ENCODE measurements around the gene ACO2.

Gene ACO2

DNA sequence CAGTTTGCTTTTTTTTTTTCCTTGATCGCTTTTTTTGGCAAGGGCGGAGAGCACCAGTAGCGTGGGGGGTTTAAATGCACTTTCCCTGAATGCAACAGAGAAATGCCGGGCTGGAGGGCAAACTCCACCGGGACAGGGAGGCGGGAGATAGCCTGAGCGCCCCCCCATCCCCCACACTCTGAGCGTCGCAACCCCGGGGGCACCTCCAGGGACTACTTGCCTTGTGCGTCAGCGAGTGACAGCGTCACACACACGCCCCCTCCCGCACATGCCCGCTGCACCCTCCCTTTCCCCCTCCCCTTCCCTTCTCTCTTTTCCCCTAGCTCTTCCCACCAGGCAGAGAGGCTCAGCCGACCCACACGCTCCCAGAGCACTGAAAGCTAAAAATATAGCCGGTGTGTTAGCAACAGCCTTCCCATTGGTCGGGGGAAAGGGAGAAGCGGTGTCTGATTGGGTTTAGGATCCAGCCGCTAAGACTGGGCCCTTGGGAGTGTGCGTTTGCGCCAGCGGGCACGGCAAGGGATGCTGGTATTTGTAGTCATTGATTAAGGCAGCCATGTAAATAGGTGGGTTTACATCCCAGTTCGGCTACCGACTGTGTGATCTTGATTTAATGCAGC, 20.6 kb upstream of the ACO2 start:
- DNase-seq, result peak; percentile 99

DNA sequence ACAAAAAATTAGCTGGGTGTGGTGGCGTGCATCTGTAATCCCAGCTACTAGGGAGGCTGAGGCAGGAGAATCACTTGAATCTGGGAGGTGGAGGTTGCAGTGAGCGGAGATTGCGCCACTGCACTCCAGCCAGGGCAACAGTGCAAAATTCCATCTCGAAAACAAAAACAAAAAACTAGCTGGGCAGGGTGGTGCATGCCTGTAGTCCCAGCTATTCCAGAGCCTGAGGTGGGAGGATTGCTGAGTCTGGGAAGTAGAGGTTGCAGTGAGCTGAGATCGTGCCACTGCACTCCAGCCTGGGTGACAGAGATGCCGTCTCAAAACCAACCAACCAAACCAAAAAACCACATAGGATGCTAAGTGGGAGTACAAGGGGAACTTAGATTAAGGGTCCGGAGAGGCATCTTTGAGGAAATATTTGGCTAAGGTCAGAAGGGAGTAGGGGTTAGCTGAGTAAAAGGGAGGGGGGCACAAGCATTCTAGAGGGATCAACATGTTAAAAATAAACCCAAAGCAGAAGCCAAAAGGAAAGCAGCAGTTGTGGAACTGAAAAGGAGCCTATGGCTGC, 10.7 kb upstream of the ACO2 start:
- no peak for DNase-seq

DNA sequence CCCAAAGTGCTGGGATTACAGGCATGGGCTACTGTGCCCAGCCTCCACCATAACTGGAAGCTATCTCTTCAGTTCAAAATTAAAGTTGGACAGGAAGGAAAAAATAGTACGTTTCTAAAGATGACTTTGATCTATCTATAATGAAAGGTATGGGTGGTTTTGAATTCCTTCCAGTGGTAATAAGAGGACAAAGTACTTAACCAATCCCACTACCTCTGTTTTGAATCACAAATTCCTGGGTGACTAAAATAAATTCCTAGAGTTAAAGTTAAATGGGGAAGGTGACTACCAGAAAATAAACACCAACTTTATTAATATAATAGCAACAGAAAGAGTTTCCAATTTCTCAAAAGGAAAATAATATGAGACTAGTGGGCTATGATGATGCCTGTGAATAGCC, 9.5 kb upstream of the ACO2 start:
- DNase-seq, result no peak

DNA sequence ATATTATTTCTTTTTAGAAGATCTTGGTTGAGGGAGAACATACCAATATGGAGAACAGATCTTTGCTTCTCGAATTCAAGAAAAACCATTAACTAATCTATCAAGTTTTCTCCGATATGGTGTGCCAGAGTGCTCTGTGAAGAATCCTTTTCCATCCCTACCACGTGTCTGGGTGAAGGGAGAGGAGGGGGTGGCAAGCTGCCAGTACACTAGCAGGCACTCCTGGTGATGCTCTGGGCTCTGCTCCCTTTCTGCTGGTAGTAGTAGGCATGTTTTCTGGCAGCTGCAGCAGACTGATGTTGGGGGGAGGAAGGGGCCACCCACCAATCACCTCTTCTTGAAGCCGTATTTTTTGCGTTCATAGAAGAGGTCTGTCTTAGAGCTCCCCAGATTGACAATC, 8.8 kb upstream of the ACO2 start:
- peak; percentile 63 for DNase-seq

DNA sequence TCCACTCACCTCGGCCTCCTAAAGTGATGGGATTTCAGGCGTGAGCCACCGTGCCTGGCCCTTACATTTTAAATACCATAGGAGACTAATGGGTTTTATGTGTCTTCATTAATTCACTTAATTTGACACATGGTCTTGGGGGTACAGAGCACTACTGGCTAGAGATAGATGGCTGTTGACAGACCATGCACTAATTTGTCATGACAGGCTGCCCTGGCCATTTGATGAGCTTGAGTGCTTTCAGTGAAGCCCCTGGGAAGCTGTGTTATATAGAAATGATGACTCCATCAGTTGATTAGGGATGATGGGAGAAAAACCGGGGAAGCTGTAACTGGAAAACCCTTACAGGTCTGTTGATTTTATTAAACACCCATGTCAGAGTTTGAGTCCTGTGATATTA, 7.0 kb upstream of the ACO2 start:
- DNase-seq, result no peak

DNA sequence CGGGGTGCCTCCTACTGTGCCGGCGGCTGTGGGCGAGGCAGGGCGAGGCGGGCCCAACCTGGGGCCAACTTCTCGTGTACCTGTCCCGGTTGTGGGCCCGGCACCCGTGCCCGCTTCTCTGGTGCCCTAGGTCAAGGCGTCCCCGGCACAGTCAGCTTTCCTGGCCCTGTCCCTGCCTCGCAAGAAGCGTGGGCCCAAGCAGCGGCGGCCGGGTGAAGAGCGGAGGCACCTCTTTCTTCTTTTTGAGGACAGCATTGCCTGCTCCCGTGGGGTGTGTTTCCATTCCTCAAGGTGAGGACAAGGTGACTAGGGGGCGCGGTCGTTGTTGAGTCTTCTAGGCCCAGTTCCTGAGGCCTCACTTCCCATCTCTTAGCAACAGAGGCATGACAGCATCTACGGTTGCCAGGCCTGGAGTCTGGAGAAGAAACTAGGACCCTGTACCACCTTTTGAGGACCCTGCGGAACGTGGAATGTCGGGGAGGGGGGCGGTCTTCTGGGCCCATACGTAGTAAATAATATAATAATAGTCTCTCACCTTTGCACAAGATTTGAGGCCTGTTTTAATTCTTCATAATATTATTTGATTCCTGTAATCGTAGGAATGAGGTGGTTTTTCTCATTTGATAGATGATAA, 418 bp downstream of the ACO2 start:
- DNase-seq, result peak; percentile 43

DNA sequence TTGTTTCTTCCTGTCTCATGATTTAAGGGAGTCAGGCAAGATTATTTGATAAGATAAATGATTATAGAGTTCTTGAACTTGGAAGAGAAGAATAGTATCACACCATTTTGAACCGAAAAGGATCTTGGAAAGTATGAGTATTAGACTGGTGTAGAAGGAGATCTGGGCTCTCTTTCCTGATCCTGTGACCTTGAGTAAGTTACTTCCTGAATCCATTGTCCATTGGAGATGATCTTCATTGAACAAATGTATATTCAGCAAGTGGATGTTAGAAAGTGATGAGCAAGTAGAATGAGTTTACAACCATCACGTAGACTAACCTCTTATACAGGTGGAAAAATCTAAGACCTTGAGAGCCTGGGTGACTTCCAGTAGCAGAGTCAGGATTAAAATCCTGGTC, 2.0 kb downstream of the ACO2 start:
- DNase-seq, result no peak

DNA sequence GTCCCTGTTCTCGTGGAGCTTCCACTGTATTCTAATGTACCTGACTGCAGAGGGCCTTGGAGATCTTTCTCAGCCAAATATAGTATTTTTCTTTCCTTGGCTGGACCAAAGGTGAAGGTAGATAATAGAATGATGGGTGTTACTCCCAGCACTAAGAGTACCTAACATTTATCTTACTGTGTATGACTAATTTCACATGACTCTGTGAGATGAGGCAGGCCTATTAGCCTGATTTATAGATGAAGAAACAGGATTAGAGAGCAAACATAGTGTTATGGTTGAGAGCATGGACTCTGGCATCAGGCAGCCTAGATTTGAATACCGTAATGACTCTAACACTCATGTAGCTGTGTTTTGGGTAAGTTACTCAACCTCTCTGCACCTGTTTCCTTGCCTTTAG, 2.7 kb downstream of the ACO2 start:
- no peak for DNase-seq

DNA sequence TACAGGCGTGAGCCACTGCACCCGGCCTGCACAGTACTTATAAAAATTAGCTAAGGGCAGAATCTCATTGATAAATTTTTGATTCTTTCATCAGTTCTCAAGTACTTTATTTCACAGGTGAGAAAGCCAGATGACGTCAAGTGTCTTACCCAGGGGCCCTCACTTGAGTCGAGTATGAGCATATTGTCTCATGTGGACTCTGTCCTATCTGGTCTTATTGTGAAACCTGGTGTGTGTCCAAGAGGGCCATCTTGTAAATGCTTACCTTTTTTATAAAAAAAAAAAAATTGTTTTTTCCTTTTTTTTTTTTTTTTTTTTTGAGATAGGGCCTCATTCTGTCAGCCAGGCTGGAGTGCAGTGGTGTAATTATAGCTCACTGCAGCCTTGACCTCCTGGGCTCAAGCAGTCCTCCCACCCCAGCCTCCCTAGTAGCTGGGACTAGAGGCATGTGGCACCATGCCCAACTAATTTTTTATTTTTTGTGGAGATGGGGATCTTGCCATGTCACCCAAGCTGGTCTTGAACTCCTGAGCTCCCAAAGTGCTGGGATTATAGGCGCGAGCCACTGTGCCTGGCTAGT, 6.0 kb downstream of the ACO2 start:
- DNase-seq, result no peak

DNA sequence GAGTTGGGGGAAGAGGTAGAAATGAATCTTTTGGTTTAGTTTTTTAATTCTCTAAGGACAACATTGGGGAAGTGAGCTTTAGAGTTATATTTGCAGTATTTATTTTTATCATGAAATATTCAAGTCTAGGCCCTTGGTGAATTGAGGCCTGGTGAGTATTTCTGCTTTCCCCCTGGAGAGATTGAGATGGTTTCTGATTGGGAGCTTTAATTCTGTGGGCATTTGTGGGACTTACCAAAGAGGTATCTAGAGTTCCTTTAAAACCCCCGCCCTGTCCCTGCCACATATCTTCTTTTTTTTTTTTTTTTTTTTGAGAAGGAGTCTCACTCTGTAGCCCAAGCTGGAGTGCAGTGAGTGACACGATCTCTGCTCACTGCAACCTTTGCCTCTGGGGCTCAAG, 9.6 kb downstream of the ACO2 start:
- no peak for DNase-seq

DNA sequence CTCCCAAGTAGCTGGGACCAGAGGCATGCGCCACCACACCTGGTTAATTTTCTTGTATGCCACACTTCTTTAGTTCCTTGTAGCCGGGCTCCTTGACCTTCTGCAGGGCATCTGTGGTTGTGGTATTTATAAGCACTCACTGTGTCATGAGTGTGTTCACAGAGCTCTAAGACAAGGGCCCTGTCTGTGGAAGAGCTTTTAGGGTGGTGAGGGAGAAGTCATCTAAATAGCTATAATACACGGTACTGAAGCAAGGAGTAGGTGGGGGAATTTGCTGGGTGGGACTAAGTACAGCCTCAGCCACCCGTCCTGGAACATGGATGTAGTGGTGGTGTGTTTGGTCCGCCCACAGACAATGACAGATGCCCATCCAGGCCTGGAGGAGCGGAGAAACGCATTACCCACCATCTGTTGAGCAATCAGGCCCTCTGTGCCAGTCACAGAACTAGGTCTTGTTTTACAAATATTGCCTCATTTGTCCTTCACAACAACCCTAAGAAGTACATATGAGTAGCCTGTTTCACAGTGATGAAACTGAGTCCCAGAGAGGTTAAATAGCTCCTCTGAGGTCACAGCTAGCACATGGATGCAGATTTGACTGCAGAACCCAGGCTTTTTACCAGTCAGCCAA, 10.1 kb downstream of the ACO2 start:
- no peak for DNase-seq

DNA sequence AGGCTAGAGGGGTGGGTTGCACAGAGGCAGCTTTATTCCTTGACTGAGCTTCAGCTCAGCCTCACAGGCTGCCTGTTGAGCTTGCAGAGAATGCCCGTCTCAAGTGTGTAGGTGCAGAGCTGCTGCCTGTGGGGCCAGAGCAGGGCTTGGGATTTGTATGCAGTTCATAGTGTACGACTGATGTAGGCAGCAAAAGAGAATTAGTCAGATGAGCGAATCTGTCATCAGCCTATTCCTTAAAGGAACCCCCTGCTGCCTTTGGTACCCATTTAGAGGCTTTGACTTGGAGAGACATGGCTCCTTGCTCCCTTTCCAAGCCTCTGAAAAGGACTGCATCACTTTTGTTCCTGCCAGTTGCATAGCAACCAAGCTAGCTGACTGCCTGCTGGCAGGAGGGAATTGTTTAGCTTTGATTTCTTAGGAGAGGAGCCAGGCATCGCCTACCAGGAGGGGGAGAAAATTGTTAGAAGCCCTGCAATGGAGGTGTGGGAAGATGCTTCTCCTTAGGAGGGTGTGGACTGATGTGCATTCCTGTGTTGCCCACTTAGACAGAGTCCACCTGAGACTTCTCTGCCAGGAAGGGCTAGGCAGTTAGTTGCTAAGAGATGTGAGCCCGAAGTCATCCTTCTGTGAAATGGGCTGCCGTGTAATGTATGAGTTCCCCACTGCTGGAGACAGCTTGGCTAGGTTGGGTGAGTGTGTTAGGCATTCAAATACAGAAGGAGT, 10.9 kb downstream of the ACO2 start:
- peak; percentile 81 for DNase-seq

DNA sequence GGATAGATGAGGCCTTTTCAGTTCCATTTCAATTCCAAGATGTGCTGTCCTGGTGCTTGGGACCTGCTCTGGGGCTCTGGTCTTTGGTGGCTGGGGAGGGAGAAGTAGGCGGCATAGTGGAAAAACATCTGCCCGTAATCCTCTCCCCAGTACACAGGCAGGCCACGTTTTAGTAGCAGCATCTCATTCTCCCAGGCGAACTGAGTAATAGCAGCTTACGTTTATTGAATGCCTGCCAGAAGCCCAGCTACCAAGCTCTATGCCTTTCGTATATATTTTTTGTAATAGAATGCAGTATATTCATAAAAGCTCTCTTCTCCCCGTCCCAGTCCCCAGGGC, 11.4 kb downstream of the ACO2 start:
- peak; percentile 54 for DNase-seq

DNA sequence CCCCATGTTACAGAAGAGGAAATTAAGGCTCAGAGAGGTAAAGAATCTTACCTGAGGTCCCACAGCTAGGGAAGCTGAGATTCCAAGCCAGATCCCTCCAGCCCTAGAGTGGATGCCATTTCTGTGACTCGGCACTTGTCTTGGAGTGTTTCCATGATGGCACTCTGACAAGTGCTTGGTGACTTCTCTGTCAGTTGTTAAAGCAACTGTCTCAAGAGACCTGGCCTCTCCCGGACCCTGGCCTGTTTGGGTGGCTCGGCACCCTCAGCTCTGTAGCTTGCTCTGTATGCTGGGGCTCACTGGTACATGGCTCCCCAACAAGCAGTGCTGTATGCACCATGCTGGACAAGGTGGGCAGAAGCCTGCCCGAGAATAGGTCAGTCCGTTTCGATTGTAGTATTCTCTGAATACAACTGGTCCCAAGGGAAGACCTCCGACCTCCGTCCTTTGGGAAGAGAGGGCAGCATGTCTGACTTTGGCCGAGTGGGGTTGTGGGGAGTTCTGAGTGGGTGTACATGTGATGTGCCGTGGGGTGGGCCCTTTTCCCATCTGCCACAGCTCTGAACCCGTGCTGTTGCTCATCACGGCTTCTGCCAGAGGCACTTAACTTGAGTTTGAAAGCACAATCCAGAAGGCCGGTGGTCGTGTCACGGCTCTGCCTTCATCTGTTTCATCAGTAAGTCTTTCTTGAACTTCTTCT, 12.4 kb downstream of the ACO2 start:
- peak; percentile 32 for DNase-seq

DNA sequence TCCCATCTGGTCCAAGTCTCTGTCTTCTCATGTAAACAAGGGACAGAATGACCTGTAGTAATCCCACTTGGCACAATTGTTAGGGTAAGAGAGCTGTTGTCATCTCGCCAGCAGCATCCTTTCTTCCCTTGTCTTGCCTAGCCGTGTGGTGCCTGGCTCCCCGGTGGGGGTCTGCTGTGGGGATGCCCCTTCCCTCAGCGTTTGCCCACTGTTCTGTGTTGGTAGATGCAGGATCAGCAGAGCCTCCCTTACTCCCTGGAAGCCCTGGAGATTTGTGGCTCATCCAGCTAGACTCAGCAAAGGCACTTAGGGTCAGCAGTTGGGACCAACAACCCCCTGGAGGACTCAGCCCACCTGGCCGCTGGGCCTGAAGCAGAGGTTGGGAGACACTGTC, 13.0 kb downstream of the ACO2 start:
- DNase-seq, result peak; percentile 12

DNA sequence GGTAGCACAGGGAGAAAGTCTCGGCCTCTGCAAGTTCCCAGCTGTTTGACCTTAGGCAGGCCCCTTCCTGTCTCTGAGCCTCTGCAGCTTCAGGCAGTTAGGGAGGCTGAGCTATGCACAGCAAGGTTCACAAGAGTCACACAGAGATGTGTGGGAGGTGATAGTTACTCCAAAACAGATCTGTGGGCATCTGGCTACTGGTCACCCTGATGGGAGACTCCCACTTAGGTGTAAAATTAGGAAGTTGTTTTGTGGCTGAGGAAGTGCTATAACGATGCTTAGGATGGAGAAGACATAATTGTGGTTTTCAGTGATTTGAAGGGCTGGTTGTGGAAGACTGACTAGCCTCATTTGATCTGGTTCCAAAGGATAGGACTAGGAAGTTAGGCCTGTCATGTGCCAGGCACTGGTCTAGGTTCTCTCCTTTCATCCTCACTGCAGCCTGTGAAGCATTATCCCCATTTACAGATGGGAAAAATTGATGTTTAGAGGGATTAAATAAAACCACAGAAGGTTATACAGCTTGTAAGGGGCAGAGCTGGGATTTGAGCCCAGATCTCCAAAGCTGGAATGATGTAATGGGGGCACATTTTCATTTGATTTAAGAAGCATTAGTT, 13.5 kb downstream of the ACO2 start:
- DNase-seq, result no peak

DNA sequence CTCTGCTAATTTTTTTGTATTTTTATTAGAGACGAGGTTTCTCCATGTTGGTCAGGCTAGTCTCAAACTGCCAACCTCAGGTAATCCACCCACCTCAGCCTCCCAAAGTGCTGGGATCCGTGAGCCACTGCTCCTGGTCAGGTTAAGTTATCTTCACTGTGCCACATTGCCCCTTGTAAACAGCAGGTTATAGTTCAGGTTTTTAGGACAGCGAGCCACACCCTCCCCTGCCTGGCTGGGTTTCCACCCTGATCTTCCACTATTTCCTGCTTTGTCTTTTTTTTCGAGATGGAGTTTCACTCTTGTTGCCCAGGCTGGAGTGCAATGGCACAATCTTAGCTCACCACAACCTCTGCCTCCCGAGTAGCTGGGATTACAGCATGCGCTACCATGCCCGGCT, 16.1 kb downstream of the ACO2 start:
- DNase-seq, result no peak

DNA sequence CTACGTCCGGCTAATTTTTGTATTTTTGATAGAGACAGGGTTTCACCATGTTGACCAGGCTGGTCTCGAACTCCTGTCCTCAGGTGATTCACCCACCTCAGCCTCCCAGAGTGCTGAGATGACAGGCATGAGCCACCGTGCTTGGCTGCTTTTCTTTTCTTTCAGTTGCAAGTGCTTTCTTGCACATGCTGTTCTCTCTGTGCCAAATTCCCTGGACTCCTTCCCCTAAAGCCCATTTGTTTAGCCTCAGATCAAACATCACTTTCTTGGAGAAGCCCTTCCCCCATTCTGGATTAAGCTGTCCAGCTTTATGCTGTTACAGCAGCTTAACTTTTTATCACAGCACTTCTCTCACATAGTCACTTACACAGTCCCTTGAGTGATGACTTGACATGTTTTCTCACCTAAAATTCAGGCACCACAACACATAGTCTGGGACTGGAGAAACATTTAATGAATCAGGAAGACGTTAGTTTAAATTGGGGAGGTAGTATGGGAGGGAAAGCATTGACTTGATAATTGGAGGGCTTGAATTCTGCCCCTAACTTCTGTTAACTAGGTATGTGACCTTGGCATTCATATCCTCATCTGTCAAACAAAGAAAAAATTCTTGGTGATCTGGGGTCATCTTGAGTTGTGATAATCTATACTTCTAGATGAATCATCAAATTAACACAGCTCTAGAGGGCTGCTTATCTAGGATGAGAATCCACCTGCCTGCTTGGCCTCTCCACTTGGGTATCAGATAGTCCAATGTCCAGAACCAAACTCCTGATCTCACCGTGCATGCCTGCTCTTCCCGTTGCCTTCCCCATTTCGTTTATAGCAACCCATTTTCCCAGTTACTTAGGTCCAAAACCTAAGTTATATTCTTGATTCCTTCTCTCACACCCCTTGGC, 18.4 kb downstream of the ACO2 start:
- no peak for DNase-seq

DNA sequence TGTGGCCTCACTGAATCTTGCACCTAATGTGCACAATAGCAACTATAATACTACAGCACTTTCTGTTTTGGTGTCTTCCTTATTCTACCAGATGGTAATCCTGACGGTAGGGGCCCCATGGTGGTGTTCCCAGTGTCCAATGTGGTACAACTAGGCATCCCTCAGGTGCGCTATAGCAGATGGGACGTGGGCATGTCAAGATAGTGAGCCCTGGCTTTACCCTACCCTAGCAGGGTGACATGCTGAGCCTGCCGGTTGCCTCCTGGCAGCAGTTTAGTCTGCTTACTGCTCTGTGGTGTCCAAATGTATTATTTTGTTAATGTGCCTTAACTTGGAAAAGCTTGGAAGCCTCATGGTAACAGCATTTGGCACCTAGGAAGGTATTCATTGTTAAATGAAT, 19.2 kb downstream of the ACO2 start:
- DNase-seq, result no peak

DNA sequence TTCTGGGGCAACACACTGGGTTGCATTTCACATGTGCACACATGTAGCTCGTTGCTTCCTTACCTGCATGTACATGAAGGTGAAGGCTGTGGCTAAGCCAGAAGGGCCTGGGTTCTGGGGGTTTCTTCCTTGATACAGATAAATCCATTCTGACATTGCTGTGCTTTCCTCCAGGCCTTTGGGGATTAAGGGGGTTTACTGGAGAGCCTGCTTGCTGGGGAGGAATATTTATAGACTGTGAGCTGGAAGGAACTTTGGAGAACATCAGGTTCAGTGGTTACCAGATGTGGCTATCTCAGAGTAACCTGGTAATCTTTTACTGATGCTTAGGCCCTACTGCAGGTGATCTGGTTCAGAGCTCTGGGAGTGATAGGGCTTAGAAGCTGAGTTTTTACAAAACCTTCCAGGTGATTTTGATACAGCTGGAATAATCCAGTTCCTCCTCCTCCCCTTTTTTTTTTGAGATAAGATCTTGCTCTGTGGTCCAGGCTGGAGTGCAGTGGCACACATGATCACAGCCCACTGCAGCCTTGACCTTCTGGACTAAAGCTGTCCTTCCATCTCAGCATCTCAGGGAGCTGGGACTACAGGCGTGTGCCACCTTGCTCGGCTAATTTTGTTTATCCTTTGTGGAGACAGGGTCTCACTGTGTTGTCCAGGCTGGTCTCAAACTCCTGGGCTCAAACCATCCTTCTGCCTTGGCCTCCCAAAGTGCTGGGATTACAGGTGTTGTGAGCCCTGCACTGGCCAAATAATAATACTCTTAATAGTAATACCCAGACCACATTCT, 19.9 kb downstream of the ACO2 start:
- no peak for DNase-seq
